Activated CD8-positive, alpha-beta memory T cell treated with anti-CD3 and anti-CD28 coated beads for 24 hours (primary cell): ENCODE measurements around the gene TCF4.
"Not testable (repeated sequence)": the region's sequence is repeated elsewhere in the genome, so short reads cannot be mapped to it uniquely, and the experiment has no call there.

Source experiments
- DNase-seq: peaks from one replicate; pipeline ENCODE4 v3.0.0-alpha.2; 2020

The TCF4 gene

DNA sequence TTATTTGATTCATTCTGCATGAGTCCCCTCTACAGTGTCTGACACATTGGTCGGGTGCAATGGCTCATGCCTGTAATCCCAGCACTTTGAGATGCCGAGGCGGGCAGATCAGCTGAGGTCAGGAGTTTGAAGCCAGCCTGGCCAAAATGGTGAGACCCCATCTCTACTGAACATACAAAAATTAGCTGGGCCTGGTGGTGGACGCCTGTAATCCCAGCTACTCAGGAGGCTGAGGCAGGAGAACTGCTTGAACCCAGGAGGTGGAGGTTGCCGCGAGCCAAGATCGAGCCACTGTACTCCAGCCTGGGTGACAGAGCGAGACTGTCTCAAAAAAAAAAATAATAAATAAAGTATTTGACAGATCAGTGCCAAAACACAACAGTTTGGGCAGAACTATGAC is 118.9 kb downstream of the TCF4 start:
- not testable (repeated sequence) for DNase-seq

- DNase-seq, result no peak
Measured at GRCh38 chr18:55466789-55467188, 121.2 kb downstream of the TCF4 start.

DNA sequence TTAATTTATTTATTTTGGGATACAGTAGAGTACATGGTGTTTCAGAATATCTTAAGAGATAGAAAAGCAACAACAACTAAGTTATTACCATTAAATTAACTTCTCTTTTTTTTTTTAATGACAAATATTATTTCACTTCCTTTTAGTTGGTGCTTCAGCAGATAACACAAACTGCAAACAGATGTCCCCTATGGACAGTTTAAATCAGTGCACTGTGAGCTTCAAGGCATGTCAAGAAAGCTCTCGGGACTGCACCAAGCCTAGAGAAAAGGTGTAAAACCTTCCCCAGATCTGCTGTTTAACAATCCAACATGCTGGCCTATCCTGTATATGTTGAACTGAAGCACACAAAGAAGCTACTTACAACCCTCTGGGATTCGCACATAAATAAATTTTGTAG is 122.7 kb downstream of the TCF4 start:
- no peak for DNase-seq

GRCh38 chr18:55464581-55464980 is 123.4 kb downstream of the TCF4 start:
- no peak for DNase-seq

- DNase-seq, result no peak
Measured at GRCh38 chr18:55462652-55463051, 125.3 kb downstream of the TCF4 start.

GRCh38 chr18:55461848-55462247 is 126.1 kb downstream of the TCF4 start:
- DNase-seq, result no peak

DNA sequence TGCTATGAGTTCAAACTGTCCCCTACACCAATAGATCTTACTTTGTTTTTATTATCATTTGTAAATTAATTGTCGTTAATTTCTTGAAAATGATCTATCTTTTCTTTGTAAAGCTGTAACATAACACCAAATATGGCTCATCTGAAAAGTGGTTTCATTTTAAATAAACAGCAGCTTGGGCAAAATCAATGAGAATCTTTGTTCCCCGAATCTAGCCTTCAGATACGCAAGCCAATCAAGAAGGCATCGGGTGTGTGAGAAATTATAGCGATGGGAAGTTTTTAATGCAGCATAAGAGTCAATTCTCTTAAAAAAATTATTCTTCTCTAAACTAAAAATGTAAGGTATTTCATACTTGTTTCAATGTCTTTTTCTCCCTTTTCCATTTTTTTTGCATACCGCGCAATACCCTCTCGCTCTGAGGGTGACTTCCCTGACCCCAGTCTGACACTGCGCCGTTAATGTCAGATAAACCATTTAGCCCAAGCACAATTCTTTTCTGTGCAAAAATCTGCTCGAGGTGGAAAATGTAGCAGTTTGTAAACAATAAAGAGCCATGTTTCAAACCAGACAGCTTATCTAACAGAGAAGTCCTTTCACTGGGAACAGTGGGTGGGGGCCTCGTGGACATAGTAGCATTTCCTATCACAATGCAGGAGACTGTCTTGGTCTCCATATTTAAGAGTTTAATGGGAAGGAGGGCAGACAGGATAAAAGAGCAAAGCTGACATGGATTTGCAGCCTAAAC is 129.4 kb downstream of the TCF4 start:
- no peak for DNase-seq

GRCh38 chr18:55457028-55457427 is 131.0 kb downstream of the TCF4 start:
- DNase-seq, result no peak

GRCh38 chr18:55455938-55456337 is 132.1 kb downstream of the TCF4 start:
- DNase-seq, result no peak

DNA sequence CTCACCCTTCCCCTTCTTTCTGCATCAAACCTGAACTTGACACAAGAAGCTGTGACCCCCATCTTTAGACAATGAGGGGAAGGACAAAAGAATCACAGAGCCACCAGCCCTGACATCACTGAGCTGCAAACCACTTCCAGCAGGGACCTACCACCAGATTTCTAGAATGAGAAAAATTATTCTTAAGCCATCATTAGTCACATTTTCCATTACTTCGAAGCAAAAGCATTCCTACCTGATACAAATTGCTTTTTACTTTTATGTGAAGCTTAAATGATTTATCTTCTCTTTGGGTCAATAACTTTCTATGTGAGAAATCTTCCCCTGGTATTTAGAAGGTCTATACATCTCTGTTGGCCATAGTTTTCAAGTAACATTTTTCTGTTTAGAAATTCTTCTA is 134.8 kb downstream of the TCF4 start:
- no peak for DNase-seq

GRCh38 chr18:55452123-55452611 is 135.8 kb downstream of the TCF4 start:
- DNase-seq, result no peak

GRCh38 chr18:55449412-55450140 is 138.4 kb downstream of the TCF4 start:
- no peak for DNase-seq

DNA sequence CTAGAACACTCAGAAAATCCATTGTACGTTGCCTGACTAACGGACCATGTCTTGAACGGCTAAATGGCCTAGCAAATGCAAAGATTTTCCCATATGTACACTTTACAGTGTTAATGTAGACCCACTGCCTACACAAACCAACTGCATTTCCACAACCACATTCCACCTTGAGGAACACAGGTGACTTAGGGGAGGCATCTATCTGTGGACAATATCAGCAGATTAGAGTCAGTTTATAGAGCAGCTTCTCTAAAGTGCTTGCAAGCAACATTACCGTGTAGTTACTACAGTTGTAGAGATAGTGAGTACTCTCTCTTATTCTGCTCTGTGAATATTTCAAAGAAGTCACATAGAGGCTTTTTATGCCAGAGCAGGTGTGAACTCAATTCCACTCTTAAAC is 139.6 kb downstream of the TCF4 start:
- DNase-seq, result no peak

- no peak for DNase-seq
Measured at GRCh38 chr18:55447672-55448018, 140.3 kb downstream of the TCF4 start.

DNA sequence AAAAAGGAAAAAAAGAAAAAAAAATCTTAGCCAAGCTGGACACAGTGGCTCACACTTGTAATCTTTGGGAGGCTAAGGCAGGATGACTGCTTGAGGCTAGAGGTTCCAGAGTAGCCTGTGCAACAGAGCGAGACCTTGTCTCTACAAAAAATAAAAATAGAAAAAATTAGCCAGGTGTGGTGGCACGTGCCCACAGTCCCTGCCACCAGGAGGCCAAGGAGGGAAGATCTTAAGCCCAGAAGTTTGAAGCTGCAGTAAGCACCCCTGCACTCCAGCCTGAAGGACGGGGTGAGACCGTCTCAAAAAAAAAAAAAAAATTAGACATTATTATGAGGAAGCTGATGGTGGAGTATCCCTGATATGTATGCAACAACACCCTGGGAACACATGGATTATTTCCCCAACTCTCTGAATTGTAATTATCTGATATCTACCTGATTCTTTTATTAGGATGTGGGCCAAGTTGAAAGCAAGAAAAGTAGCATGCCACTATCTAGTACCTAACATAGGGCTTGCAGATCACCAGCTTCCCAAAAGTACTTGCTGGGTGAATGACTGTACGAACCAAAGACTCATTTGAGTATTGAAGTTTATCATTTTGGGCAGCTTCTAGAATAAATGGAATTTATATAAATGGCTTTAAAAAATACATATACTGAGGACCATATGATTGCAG is 140.9 kb downstream of the TCF4 start:
- DNase-seq, result no peak

DNA sequence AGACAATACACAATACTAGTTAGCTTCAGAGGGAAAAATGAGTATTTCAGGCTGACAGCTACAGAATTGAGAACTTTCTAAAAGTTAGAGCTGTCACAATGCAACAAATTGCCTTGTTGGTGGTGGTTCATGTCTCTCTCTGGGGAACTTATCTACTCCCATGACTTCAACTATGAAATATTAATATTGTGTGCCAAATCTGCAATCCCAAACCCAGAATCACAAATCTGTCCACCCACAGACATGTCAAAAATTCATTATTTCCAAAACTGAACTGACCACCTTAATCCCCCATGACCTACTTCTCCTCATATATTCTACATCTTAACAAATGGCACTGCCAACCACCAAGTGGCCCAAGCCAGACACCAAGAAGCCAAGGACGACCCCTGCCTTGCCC is 143.5 kb downstream of the TCF4 start:
- DNase-seq, result no peak

- no peak for DNase-seq
Measured at GRCh38 chr18:55443776-55444175, 144.2 kb downstream of the TCF4 start.

DNA sequence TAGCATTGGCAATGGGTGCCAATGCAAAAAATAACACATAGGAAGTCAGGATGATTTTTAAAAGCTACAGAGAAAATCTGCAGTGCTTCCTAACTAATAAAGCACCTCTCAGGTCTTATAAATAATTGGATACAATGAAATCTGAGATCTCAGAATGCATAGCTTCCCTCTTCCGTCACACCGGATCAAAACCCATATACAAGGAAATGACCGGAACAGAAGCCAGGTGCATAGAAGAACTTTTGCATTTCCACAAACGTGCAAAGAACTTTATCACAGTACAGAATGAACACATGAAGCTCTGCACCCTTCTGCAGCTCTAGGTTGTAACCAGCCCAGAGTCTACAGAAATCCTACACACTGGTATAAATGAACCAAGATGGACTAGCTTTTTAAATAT is 145.4 kb downstream of the TCF4 start:
- DNase-seq, result no peak

DNA sequence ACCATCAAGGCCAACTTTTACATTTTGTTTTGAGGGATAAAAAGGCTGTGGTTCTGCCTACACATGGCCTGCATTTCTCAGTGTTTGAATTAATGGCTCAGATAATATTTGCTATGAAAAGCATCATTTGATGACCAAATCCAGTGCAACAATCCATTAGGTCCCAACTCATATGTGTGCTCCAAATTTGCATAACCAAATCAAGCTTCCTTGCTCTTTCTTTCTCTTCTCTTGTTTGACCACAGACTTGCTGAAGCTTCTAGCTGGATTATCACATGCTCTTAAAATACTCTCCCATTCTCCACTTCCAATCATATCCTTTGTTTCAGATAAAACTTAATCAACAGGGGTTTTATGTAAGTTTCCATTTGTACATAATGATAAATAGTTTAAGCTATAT is 147.0 kb downstream of the TCF4 start:
- DNase-seq, result no peak

GRCh38 chr18:55439056-55439455 is 148.9 kb downstream of the TCF4 start:
- DNase-seq, result no peak

- no peak for DNase-seq
Measured at GRCh38 chr18:55435592-55435991, 152.4 kb downstream of the TCF4 start.

- DNase-seq, result no peak
Measured at GRCh38 chr18:55433648-55434047, 154.3 kb downstream of the TCF4 start.

GRCh38 chr18:55433140-55433539 is 154.9 kb downstream of the TCF4 start:
- DNase-seq, result no peak
